ENCODE results near the gene TAPBP.

The TAPBP gene

GRCh38 chr6:33319939-33320314, 6.0 kb upstream of the TAPBP start:
- DNase-seq: no peak

GRCh38 chr6:33318426-33319073, 4.7 kb upstream of the TAPBP start:
- no peak for DNase-seq

GRCh38 chr6:33317669-33318425, 4.0 kb upstream of the TAPBP start, which contains the start of gene ZBTB22:
ZBTB22 (minus strand) TSS chr6:33317744; CDS start chr6:33316916, 828 bp downstream.
- DNase-seq: peak; percentile 98

GRCh38 chr6:33317419-33317668, 3.5 kb upstream of the TAPBP start:
- no peak for DNase-seq

- DNase-seq: peak in 1 of 2 donors; percentile 25
Observed at GRCh38 chr6:33316603-33317418, 2.9 kb upstream of the TAPBP start.

GRCh38 chr6:33315793-33316602, 2.1 kb upstream of the TAPBP start:
- DNase-seq: no peak

GRCh38 chr6:33314943-33315792, 1.3 kb upstream of the TAPBP start:
- DNase-seq: peak in 1 of 2 donors; percentile 24

- peak; percentile 84 to 92 for DNase-seq
Observed at GRCh38 chr6:33314515-33314942, 651 bp upstream of the TAPBP start.

GRCh38 chr6:33313105-33313708, 671 bp downstream of the TAPBP start:
- DNase-seq: peak; percentile 62 to 88

- DNase-seq: peak; percentile 51 to 79
Observed at GRCh38 chr6:33312361-33313104, 1.3 kb downstream of the TAPBP start.

- DNase-seq: no peak
Observed at GRCh38 chr6:33306356-33306755, 7.5 kb downstream of the TAPBP start.

GRCh38 chr6:33305052-33305451, 8.8 kb downstream of the TAPBP start:
- DNase-seq: no peak

GRCh38 chr6:33304216-33304615, 9.7 kb downstream of the TAPBP start:
- no peak for DNase-seq

- DNase-seq: no peak
Observed at GRCh38 chr6:33301877-33302276, 12.0 kb downstream of the TAPBP start.

GRCh38 chr6:33299237-33299944, 14.5 kb downstream of the TAPBP start:
- DNase-seq: peak; percentile 91 to 93

GRCh38 chr6:33298773-33299236, 15.1 kb downstream of the TAPBP start, which contains the start of gene RGL2:
RGL2 (minus strand) TSS chr6:33298942; CDS start chr6:33298610, 332 bp downstream.
- DNase-seq: peak; percentile 59 to 70

GRCh38 chr6:33297956-33298772, 15.7 kb downstream of the TAPBP start:
- peak; percentile 72 to 79 for DNase-seq

GRCh38 chr6:33297406-33297955, 16.4 kb downstream of the TAPBP start:
- DNase-seq: peak in 1 of 2 donors; percentile 32

Measured in inflammatory macrophage (primary cell).